Nephron progenitor cell (in vitro differentiated cells): ENCODE results near the gene GLP1R.

Source experiments
- DNase-seq: peaks from one replicate; pipeline ENCODE4 v3.0.0; 2021
- H3K27ac Mint-ChIP-seq: 2 replicates; pipeline ENCODE4 v1.8.0; 2021; ENCODE audit warnings: mild to moderate bottlenecking, moderate library complexity, mixed read lengths
- H3K27me3 Mint-ChIP-seq: 2 replicates; pipeline ENCODE4 v1.8.0; 2021; ENCODE audit warnings: mild to moderate bottlenecking, low read depth, mixed read lengths; ENCODE audit not compliant: poor library complexity
- H3K36me3 Mint-ChIP-seq: 2 replicates; pipeline ENCODE4 v1.8.0; 2021; ENCODE audit warnings: low read depth, mixed read lengths
- H3K4me1 Mint-ChIP-seq: 2 replicates; pipeline ENCODE4 v1.8.0; 2021; ENCODE audit warnings: mixed read lengths
- H3K4me3 Mint-ChIP-seq: 2 replicates; pipeline ENCODE4 v1.8.0; 2021; ENCODE audit warnings: mild to moderate bottlenecking, moderate library complexity, mixed read lengths
- H3K9me3 Mint-ChIP-seq: 2 replicates; pipeline ENCODE4 v1.8.0; 2021; ENCODE audit warnings: mild to moderate bottlenecking, moderate library complexity, mixed read lengths
- TF ChIP-seq, protein P1 (sequence below): fragments of 200-600 bp; sonication (generic); IDR thresholded peaks from 2 replicates; pipeline ENCODE4 v1.5.0; 2021; ENCODE audit warnings: antibody characterized with exemption

Gene GLP1R

GRCh38 chr6:39080246-39080875 lies 31.8 kb downstream of the GLP1R start:
- peaks cover 2% of the 10 kb centered on the region for H3K4me1 Mint-ChIP-seq
- H3K27me3 Mint-ChIP-seq = peaks cover 24% of the 10 kb centered on the region
- DNase-seq = no peak
- no peak overlapping the region for H3K27ac Mint-ChIP-seq
- H3K9me3 Mint-ChIP-seq = no peaks in the 10 kb centered on the region
- no peak overlapping the region for H3K4me3 Mint-ChIP-seq
- H3K36me3 Mint-ChIP-seq = no peaks in the 10 kb centered on the region
- TF ChIP-seq, protein P1, sequence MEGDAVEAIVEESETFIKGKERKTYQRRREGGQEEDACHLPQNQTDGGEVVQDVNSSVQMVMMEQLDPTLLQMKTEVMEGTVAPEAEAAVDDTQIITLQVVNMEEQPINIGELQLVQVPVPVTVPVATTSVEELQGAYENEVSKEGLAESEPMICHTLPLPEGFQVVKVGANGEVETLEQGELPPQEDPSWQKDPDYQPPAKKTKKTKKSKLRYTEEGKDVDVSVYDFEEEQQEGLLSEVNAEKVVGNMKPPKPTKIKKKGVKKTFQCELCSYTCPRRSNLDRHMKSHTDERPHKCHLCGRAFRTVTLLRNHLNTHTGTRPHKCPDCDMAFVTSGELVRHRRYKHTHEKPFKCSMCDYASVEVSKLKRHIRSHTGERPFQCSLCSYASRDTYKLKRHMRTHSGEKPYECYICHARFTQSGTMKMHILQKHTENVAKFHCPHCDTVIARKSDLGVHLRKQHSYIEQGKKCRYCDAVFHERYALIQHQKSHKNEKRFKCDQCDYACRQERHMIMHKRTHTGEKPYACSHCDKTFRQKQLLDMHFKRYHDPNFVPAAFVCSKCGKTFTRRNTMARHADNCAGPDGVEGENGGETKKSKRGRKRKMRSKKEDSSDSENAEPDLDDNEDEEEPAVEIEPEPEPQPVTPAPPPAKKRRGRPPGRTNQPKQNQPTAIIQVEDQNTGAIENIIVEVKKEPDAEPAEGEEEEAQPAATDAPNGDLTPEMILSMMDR = no peak

DNA sequence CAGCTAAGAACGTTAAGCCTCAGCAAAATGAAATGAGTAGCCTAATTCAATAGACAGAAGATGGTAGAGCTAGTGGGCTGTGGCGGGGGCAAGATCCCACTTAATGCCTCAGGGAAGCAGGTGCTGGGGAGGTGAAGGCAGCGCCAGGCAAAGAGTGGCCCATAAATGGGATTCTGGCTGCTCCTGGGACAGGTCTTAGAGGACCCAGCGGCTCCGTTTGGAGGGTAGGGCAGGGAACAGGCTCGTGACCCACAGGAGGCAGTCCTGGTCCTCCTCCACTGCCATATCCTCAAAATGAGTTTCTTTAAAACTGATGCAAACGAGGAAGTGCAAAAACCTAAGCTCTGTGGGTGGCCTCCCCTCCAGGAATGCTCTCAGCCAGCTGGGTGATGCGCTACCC lies 33.7 kb downstream of the GLP1R start:
- H3K4me3 Mint-ChIP-seq = no peak overlapping the region
- no peaks in the 10 kb centered on the region for H3K9me3 Mint-ChIP-seq
- no peaks in the 10 kb centered on the region for H3K36me3 Mint-ChIP-seq
- H3K27me3 Mint-ChIP-seq = peaks cover 31% of the 10 kb centered on the region
- no peaks in the 10 kb centered on the region for H3K4me1 Mint-ChIP-seq
- no peak overlapping the region for H3K27ac Mint-ChIP-seq
- TF ChIP-seq, protein P1 = no peak
- DNase-seq = no peak

- H3K4me1 Mint-ChIP-seq = no peaks in the 10 kb centered on the region
- TF ChIP-seq, protein P1 = no peak
- DNase-seq = no peak
Observed at GRCh38 chr6:39083231-39083634, 34.7 kb downstream of the GLP1R start.

GRCh38 chr6:39084506-39084905 lies 35.9 kb downstream of the GLP1R start:
- H3K27me3 Mint-ChIP-seq = peaks cover 45% of the 10 kb centered on the region
- no peak for DNase-seq
- H3K27ac Mint-ChIP-seq = no peak overlapping the region
- no peaks in the 10 kb centered on the region for H3K4me1 Mint-ChIP-seq
- no peak overlapping the region for H3K4me3 Mint-ChIP-seq
- H3K36me3 Mint-ChIP-seq = no peaks in the 10 kb centered on the region
- no peaks in the 10 kb centered on the region for H3K9me3 Mint-ChIP-seq
- TF ChIP-seq, protein P1 = no peak

More at GRCh38 chr6:39083231-39083634, 34.7 kb downstream of the GLP1R start:
- no peaks in the 10 kb centered on the region for H3K36me3 Mint-ChIP-seq
- no peak overlapping the region for H3K27ac Mint-ChIP-seq
- peaks cover 41% of the 10 kb centered on the region for H3K27me3 Mint-ChIP-seq
- H3K9me3 Mint-ChIP-seq = no peaks in the 10 kb centered on the region
- no peak overlapping the region for H3K4me3 Mint-ChIP-seq

GRCh38 chr6:39085129-39085797 lies 36.7 kb downstream of the GLP1R start:
- no peaks in the 10 kb centered on the region for H3K4me1 Mint-ChIP-seq
- H3K4me3 Mint-ChIP-seq = no peak overlapping the region
- H3K27me3 Mint-ChIP-seq = peaks cover 43% of the 10 kb centered on the region
- no peaks in the 10 kb centered on the region for H3K36me3 Mint-ChIP-seq
- TF ChIP-seq, protein P1 = no peak
- H3K9me3 Mint-ChIP-seq = no peaks in the 10 kb centered on the region
- no peak for DNase-seq
- H3K27ac Mint-ChIP-seq = no peak overlapping the region

- TF ChIP-seq, protein P1 = no peak
- no peak for DNase-seq
- peaks cover 43% of the 10 kb centered on the region for H3K27me3 Mint-ChIP-seq
- H3K27ac Mint-ChIP-seq = no peak overlapping the region
- H3K4me3 Mint-ChIP-seq = no peak overlapping the region
- H3K4me1 Mint-ChIP-seq = no peaks in the 10 kb centered on the region
- H3K9me3 Mint-ChIP-seq = no peaks in the 10 kb centered on the region
- no peaks in the 10 kb centered on the region for H3K36me3 Mint-ChIP-seq
Observed at GRCh38 chr6:39086294-39086693, 37.7 kb downstream of the GLP1R start.
